ENCODE measurements around the gene CNKSR1.

CNKSR1 gene, protein sequence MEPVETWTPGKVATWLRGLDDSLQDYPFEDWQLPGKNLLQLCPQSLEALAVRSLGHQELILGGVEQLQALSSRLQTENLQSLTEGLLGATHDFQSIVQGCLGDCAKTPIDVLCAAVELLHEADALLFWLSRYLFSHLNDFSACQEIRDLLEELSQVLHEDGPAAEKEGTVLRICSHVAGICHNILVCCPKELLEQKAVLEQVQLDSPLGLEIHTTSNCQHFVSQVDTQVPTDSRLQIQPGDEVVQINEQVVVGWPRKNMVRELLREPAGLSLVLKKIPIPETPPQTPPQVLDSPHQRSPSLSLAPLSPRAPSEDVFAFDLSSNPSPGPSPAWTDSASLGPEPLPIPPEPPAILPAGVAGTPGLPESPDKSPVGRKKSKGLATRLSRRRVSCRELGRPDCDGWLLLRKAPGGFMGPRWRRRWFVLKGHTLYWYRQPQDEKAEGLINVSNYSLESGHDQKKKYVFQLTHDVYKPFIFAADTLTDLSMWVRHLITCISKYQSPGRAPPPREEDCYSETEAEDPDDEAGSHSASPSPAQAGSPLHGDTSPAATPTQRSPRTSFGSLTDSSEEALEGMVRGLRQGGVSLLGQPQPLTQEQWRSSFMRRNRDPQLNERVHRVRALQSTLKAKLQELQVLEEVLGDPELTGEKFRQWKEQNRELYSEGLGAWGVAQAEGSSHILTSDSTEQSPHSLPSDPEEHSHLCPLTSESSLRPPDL

DNA sequence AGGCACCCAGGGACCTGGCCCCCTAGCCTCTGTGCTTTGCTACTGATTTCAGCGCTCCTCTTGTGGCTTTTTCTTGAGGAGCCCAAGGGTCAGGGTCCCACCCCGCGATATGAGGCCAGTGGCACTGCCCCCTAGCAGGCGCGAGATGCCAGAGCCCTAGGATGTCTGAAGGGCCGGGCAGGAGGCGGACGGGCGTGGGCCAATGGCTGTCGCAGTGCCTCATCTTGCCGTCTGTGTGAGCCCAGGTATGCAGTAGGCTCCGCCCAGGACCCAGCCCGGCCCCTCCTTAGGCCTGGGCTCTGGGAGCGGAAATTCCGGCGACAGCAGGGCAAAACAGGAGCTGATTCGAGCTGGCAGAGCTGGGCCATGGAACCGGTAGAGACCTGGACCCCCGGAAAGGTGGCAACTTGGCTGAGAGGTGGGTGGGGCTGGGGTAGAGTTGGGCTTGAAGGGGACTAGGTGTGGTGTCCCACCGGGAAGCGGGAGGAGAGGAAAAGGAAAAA lies at the start of gene CNKSR1:
Gene CNKSR1, plus strand, starts transcription at position 310 of the 503 bp plus-strand sequence. Its CDS starts 57 bp downstream, at position 367.
- H2AFZ ChIP-seq (ENCODE audit: low read depth, low read length): no peak within 1 kb of the TSS
- H3K27ac ChIP-seq (ENCODE audit: low read length): no peak within 1 kb of the TSS
- no peaks in the 10 kb centered on the region for H3K27me3 ChIP-seq (ENCODE audit: low read depth, low read length)
- H3K4me2 ChIP-seq (ENCODE audit: low read length): no peak within 1 kb of the TSS
- no peaks in the 10 kb centered on the region for H3K36me3 ChIP-seq (replicated peaks; ENCODE audit: low read depth, low read length)
- no peaks in the 10 kb centered on the region for H3K79me2 ChIP-seq (ENCODE audit: low read length)
- TF ChIP-seq, protein P1, sequence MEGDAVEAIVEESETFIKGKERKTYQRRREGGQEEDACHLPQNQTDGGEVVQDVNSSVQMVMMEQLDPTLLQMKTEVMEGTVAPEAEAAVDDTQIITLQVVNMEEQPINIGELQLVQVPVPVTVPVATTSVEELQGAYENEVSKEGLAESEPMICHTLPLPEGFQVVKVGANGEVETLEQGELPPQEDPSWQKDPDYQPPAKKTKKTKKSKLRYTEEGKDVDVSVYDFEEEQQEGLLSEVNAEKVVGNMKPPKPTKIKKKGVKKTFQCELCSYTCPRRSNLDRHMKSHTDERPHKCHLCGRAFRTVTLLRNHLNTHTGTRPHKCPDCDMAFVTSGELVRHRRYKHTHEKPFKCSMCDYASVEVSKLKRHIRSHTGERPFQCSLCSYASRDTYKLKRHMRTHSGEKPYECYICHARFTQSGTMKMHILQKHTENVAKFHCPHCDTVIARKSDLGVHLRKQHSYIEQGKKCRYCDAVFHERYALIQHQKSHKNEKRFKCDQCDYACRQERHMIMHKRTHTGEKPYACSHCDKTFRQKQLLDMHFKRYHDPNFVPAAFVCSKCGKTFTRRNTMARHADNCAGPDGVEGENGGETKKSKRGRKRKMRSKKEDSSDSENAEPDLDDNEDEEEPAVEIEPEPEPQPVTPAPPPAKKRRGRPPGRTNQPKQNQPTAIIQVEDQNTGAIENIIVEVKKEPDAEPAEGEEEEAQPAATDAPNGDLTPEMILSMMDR (IDR thresholded peaks at IDR 0.05; ENCODE audit: low read depth, low read length): no peak
- no peak for TF ChIP-seq EZH2phosphoT487 (IDR thresholded peaks at IDR 0.05; ENCODE audit: low read depth)
- H3K4me3 ChIP-seq (ENCODE audit: low read length): no peak within 1 kb of the TSS
- H3K9me3 ChIP-seq (ENCODE audit: insufficient read depth, low read length): no peaks in the 10 kb centered on the region
- H4K20me1 ChIP-seq (ENCODE audit: insufficient read depth, low read length): no peaks in the 10 kb centered on the region
- H3K9ac ChIP-seq (ENCODE audit: low read length): no peak within 1 kb of the TSS
- H3K4me1 ChIP-seq (ENCODE audit: low read length): no peaks in the 10 kb centered on the region

DNA sequence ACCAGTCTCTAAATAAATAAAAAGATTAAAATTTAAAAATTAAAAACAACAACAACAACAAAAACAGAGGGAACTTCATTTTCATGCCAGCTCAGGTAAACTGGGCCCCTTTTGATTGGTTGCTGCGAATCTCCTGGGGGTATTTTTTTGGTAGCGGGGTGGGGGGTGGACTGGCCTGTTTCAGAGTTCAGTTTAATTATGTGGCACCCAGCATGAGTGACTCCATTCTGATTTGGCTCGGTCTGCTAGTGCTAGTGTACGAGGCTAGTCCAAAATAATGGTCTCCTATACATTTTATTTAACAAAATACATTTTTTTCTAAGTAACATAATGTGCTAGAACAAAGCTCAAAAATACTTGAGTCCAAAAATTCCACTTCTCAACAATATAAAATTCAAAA lies 47.5 kb upstream of the CNKSR1 start:
- H3K27me3 ChIP-seq (ENCODE audit: low read depth, low read length): no peaks in the 10 kb centered on the region
- no peaks in the 10 kb centered on the region for H3K9me3 ChIP-seq (ENCODE audit: insufficient read depth, low read length)
- no peak overlapping the region for H3K4me2 ChIP-seq (ENCODE audit: low read length)
- TF ChIP-seq, protein P1 (IDR thresholded peaks at IDR 0.05; ENCODE audit: low read depth, low read length): no peak
- TF ChIP-seq EZH2phosphoT487 (IDR thresholded peaks at IDR 0.05; ENCODE audit: low read depth): no peak
- no peaks in the 10 kb centered on the region for H4K20me1 ChIP-seq (ENCODE audit: insufficient read depth, low read length)
- H3K4me3 ChIP-seq (ENCODE audit: low read length): no peak overlapping the region
- H3K79me2 ChIP-seq (ENCODE audit: low read length): no peaks in the 10 kb centered on the region
- H3K4me1 ChIP-seq (ENCODE audit: low read length): no peaks in the 10 kb centered on the region
- H3K36me3 ChIP-seq (replicated peaks; ENCODE audit: low read depth, low read length): no peaks in the 10 kb centered on the region
- no peak overlapping the region for H2AFZ ChIP-seq (ENCODE audit: low read depth, low read length)
- H3K9ac ChIP-seq (ENCODE audit: low read length): no peak overlapping the region
- no peak overlapping the region for H3K27ac ChIP-seq (ENCODE audit: low read length)

- H2AFZ ChIP-seq (ENCODE audit: low read depth, low read length): no peak overlapping the region
- H3K4me2 ChIP-seq (ENCODE audit: low read length): no peak overlapping the region
- no peak overlapping the region for H3K27ac ChIP-seq (ENCODE audit: low read length)
- no peaks in the 10 kb centered on the region for H3K4me1 ChIP-seq (ENCODE audit: low read length)
- no peaks in the 10 kb centered on the region for H3K79me2 ChIP-seq (ENCODE audit: low read length)
- TF ChIP-seq, protein P1 (IDR thresholded peaks at IDR 0.05; ENCODE audit: low read depth, low read length): no peak
- no peak for TF ChIP-seq EZH2phosphoT487 (IDR thresholded peaks at IDR 0.05; ENCODE audit: low read depth)
- no peak overlapping the region for H3K4me3 ChIP-seq (ENCODE audit: low read length)
- no peaks in the 10 kb centered on the region for H3K36me3 ChIP-seq (replicated peaks; ENCODE audit: low read depth, low read length)
- no peaks in the 10 kb centered on the region for H4K20me1 ChIP-seq (ENCODE audit: insufficient read depth, low read length)
- H3K9me3 ChIP-seq (ENCODE audit: insufficient read depth, low read length): no peaks in the 10 kb centered on the region
- H3K9ac ChIP-seq (ENCODE audit: low read length): no peak overlapping the region
- H3K27me3 ChIP-seq (ENCODE audit: low read depth, low read length): no peaks in the 10 kb centered on the region
Measured at GRCh38 chr1:26130695-26131094, 46.6 kb upstream of the CNKSR1 start.

Measured in OCI-LY3 (cell line).